GM21390 (cell line): ENCODE results near the gene GINS2.

Experiments used
- ATAC-seq: cut with Tn5 transposase; IDR thresholded peaks from one replicate; pipeline ENCODE4 v1.9.1; 2021; ENCODE audit not compliant: unreplicated experiment

Gene GINS2

GRCh38 chr16:85688586-85689284 is at the start of gene GINS2:
GINS2 (minus strand) TSS chr16:85688954; CDS start chr16:85688898, 56 bp downstream.
- peak; percentile 93 for ATAC-seq

GRCh38 chr16:85736921-85737320 is 48.2 kb upstream of the GINS2 start:
- ATAC-seq, result no peak

DNA sequence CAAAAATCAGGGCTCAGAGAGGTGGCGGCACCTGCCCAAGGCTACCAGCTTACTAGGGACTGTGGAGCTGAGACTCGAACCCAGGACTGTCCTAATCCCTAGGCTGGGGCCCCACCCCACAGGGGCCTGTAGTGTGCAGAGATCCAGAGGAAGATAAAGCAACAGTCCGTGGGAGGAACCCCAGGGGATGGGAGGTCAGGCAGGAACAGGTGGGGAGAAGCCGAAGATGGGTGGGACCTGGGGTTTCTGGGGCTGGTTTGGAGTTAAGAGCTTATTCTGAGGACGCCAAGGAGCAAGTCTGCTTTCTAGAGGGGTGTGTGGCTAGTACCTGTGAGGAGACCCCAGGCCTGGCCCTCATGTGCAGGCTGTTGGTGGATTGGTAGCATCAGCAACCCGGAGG is 47.2 kb upstream of the GINS2 start:
- ATAC-seq, result peak; percentile 10

- ATAC-seq, result peak; percentile 86
Observed at GRCh38 chr16:85735225-85735635, 46.5 kb upstream of the GINS2 start.

- no peak for ATAC-seq
Observed at GRCh38 chr16:85734311-85735017, 45.7 kb upstream of the GINS2 start.

DNA sequence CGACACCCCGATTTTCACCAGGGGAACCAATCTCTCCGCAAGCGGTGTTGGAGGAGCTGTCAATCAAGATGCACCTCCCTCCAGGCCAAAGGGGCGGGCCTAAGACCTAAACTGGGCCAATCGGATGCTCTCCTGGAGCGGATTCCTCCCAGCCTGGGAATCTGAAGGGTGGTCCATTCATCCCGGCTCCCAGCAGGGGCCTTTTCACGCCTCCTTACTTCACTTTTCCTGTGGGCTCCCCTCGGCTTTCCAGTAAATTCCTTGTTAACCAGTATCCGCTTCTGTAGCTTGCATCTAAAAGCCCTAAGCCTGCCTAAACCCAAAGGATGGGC is 45.1 kb upstream of the GINS2 start:
- no peak for ATAC-seq

- no peak for ATAC-seq
Observed at GRCh38 chr16:85733155-85733838, 44.5 kb upstream of the GINS2 start.

GRCh38 chr16:85731179-85731578 is 42.4 kb upstream of the GINS2 start:
- ATAC-seq, result no peak

DNA sequence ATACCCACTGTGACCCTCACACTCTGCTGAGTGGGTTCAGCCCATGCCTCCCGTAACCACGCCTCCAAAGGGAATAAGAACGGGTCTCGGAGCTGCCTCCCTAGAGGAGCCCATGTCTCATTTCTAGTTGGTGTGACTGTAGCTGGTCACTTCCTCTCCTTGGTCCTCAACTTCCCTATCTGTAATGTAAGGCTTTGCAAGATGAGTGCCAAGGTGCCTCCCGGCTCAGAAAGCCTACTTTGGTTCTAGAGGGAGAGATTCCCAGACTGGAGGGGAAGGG is 41.4 kb upstream of the GINS2 start:
- ATAC-seq, result no peak

- no peak for ATAC-seq
Observed at GRCh38 chr16:85729452-85730185, 40.9 kb upstream of the GINS2 start.

GRCh38 chr16:85728879-85729278 is 40.1 kb upstream of the GINS2 start:
- no peak for ATAC-seq

GRCh38 chr16:85724936-85725335 is 36.2 kb upstream of the GINS2 start:
- ATAC-seq, result no peak

GRCh38 chr16:85724126-85724879 is 35.5 kb upstream of the GINS2 start:
- ATAC-seq, result no peak

GRCh38 chr16:85722128-85722893 is 33.6 kb upstream of the GINS2 start:
- no peak for ATAC-seq

DNA sequence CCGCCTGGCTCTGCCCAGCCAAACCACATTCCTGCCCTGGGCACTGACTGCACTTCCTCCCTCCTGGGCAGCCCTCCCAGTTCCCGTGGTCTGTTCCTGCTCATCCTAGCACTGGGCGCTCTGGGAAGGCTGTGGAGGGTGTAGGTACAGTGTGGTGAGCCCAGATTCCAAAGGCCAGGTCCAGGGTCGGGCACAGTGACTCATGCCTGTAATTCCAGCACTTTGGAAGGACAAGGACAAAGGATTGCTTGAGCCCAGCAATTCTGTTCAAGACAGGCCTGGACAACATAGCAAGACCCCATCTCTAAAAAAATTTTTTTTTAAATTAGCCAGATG is 31.5 kb upstream of the GINS2 start:
- ATAC-seq, result no peak

DNA sequence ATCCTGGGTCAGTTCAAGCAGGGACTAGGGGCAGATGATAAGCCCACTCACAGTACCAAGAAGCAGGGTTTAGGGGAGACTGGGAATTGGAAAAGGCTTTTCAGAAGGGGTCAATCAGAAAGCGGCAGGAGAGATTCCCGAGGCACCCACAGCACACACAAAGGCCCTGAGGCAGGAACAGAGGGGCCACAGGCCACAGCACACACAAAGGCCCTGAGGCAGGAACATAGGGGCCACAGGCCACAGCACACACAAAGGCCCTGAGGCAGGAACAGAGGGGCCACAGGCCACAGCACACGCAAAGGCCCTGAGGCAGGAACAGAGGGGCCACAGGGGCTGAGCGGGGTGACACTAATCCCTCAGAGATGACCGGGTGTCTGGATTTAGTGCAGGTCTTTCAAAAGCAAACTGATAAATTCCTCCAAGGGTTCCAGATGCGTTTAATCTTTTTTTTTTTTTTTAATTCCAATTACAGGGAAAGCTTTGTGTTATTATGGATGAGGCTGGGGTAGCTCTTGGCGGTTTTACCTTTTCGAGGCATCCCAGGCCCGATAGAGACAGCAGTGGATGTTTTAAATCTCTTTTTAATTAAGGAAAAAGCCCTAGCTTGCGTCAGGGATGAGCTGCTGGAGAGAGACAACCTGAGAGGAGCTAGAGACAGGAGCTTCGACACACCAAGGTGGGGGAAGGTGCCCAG is 31.0 kb upstream of the GINS2 start:
- ATAC-seq, result no peak

- no peak for ATAC-seq
Observed at GRCh38 chr16:85718682-85719081, 29.9 kb upstream of the GINS2 start.

DNA sequence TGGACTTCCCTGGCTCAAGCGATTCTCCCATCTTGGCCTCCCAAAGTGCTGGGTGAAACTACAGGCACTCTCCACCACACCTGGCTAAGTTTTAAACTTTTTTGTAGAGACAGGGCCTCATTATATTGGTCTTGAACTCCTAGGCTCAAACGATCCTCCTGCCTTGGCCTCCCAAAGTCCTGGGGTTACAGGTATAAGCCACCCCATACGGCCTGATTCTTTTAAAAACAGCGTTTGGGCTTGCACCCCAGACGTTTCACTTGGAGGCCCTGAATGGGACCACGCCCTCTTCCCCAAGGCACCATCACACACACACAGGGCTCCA is 29.4 kb upstream of the GINS2 start:
- no peak for ATAC-seq

- ATAC-seq, result no peak
Observed at GRCh38 chr16:85717393-85718152, 28.8 kb upstream of the GINS2 start.
